HepG2 (cell line): ENCODE measurements around the gene TIRAP. TPM values are rescaled to one million over a fixed set of nuclear protein-coding genes. Genes with fewer than 3 reads are reported as not detected.

Experiments
- CTCF ChIP-seq: sonication (generic); formaldehyde crosslinking; IDR thresholded peaks from 2 replicates; pipeline ENCODE4 v1.5.0; 2020; ENCODE audit warnings: mild to moderate bottlenecking, missing genetic modification reagents, moderate library complexity
- LBX2 ChIP-seq: sonication (generic); formaldehyde crosslinking; IDR thresholded peaks from 2 replicates; pipeline ENCODE4 v1.5.0; 2020; ENCODE audit warnings: missing genetic modification reagents, mild to moderate bottlenecking, borderline replicate concordance
- NONO ChIP-seq, 2 experiments: fragments of 450-650 bp in 1 of 2; sonication (generic) in 1 of 2; formaldehyde crosslinking in 1 of 2; IDR thresholded peaks in 1 of 2; conservative IDR thresholded peaks in 1 of 2; 2 replicates each; pipeline versions ENCODE4 v1.6.1 to v1.8.0; 2017 to 2022; ENCODE audit warnings: mild to moderate bottlenecking in 1 of 2, missing genetic modification reagents in 1 of 2, moderate library complexity in 1 of 2
- PRDM4 ChIP-seq: sonication (generic); formaldehyde crosslinking; IDR thresholded peaks from 2 replicates; pipeline ENCODE4 v1.9.0; 2021; ENCODE audit warnings: missing genetic modification reagents, borderline replicate concordance
- SNRNP70 ChIP-seq: fragments of 200-400 bp; formaldehyde crosslinking; IDR thresholded peaks from 2 replicates; pipeline ENCODE4 v1.6.1; 2017; ENCODE audit warnings: mild to moderate bottlenecking, low read depth, low read length, moderate library complexity
- SSRP1 ChIP-seq: IDR thresholded peaks from 2 replicates; pipeline ENCODE4 v1.6.1; 2016; ENCODE audit warnings: control low read depth
- TERF1 ChIP-seq: sonication (generic); formaldehyde crosslinking; IDR thresholded peaks from 2 replicates; pipeline ENCODE4 v1.8.0; 2022; ENCODE audit warnings: mild to moderate bottlenecking, missing genetic modification reagents, moderate library complexity
- TFE3 ChIP-seq: IDR thresholded peaks from 2 replicates; pipeline ENCODE4 v1.6.1; 2016
- ZBTB1 ChIP-seq: sonication (generic); formaldehyde crosslinking; IDR thresholded peaks from 2 replicates; pipeline ENCODE4 v1.4.0; 2020; ENCODE audit warnings: missing genetic modification reagents, borderline replicate concordance
- ZBTB38 ChIP-seq: sonication (generic); formaldehyde crosslinking; IDR thresholded peaks from 2 replicates; pipeline ENCODE4 v1.5.1; 2020; ENCODE audit warnings: mild to moderate bottlenecking, missing genetic modification reagents
- ZGPAT ChIP-seq: IDR thresholded peaks from 2 replicates; pipeline ENCODE4 v1.6.1; 2016; ENCODE audit warnings: mild to moderate bottlenecking
- ZKSCAN5 ChIP-seq: sonication (generic); formaldehyde crosslinking; IDR thresholded peaks from 2 replicates; pipeline ENCODE4 v1.5.1; 2020; ENCODE audit warnings: mild to moderate bottlenecking, missing genetic modification reagents
- ZNF12 ChIP-seq: sonication (generic); formaldehyde crosslinking; IDR thresholded peaks from 2 replicates; pipeline ENCODE4 v1.5.0; 2020; ENCODE audit warnings: missing genetic modification reagents
- ZNF225 ChIP-seq: sonication (generic); formaldehyde crosslinking; IDR thresholded peaks from 2 replicates; pipeline ENCODE4 v1.4.0; 2020; ENCODE audit warnings: mild to moderate bottlenecking, missing genetic modification reagents
- ZNF75D ChIP-seq: sonication (generic); formaldehyde crosslinking; IDR thresholded peaks from 2 replicates; pipeline ENCODE4 v1.8.1; 2023; ENCODE audit warnings: missing genetic modification reagents, mild to moderate bottlenecking, borderline replicate concordance
- polyA plus RNA-seq, 8 experiments: library from polyadenylated mRNA; depleted of rRNA in 3 of 8; stranded (reverse) in 7 of 8; unstranded in 1 of 8; fragments of >200 nt; fragmentation: Illumina TruSeq in 4 of 8; extraction: Trizol in 4 of 8; gene quantifications; 2 replicates each; pipeline versions ENCODE4 v1.2.1 to v1.2.3, GENCODE V29; 2011 to 2016; ENCODE audit warnings: low read depth in 4 of 8, missing spikeins in 1 of 8, mixed read lengths in 1 of 8; ENCODE audit not compliant: insufficient read depth in 1 of 8
- total RNA-seq, 5 experiments: library from RNA; depleted of rRNA; stranded (reverse); fragments of >200 nt; fragmentation: Illumina TruSeq; extraction: Trizol; gene quantifications; 2 replicates each; pipeline ENCODE4 v1.2.3, GENCODE V29; 2016; ENCODE audit warnings: low read depth in 1 of 5

The TIRAP gene
- total and polyA plus RNA-seq, 2 of the 13 experiments (the other 11 are each of a cell fraction or from before 2014, with no cell fraction given) = 5.4 to 5.7 TPM

- TF ChIP-seq TERF1 (0 out of 2 replicates have a peak, but pooled peaks have one; percentile 63), ZNF225 (CRISPR knock-in tag) (peak; percentile 92), CTCF (CRISPR knock-in tag) (peak; percentile 17; the same call in 1 of the 2 replicates), ZKSCAN5 (CRISPR knock-in tag) (0 out of 2 replicates have a peak, but pooled peaks have one; percentile 46), LBX2 (CRISPR knock-in tag) (peak; percentile 94; the same call in 1 of the 2 replicates), PRDM4 (CRISPR knock-in tag) (no peak), ZBTB1 (CRISPR knock-in tag) (peak; percentile 69; the same call in 1 of the 2 replicates), ZNF75D (CRISPR knock-in tag) (no peak), SNRNP70 (no peak), ZGPAT (CRISPR knock-in tag) (peak; percentile 88), TFE3 (CRISPR knock-in tag) (peak; percentile 76; the same call in 1 of the 2 replicates), ZNF12 (CRISPR knock-in tag) (peak; percentile 74; the same call in 1 of the 2 replicates), NONO (IDR thresholded peaks at IDR 0.05) (no peak), NONO (CRISPR knock-in tag; conservative IDR thresholded peaks at IDR 0.05) (peak; percentile 96), ZBTB38 (peak; percentile 85), SSRP1 (CRISPR knock-in tag) (0 out of 2 replicates have a peak, but pooled peaks have one; percentile 55)
These were observed 20.9 kb downstream of the TIRAP start, which contains the start of gene DCPS (continued) for GRCh38 chr11:126303623-126304456.
